Measurements from ENCODE around the gene ALX4.

GRCh38 chr11:44303401-44303938 is 6.5 kb downstream of the ALX4 start:
- TF ChIP-seq POLR2A (IDR thresholded peaks at IDR 0.05; ENCODE audit: low read length) (no peak), GATA1 (IDR thresholded peaks at IDR 0.05; ENCODE audit: low read depth, low read length) (no peak)

Data from erythroblast (primary cell).